AG04450 (cell line): ENCODE data around the gene LGMN. TPM values are rescaled to one million over a fixed set of nuclear protein-coding genes. Genes with fewer than 3 reads are reported as not detected.

Experiments used
- CTCF ChIA-PET: fragments of 300-600, 350-600 bp; formaldehyde crosslinking; extraction: SDS; loops from one replicate; lab custom pipeline; 2022; ENCODE audit warnings: antibody characterized with exemption, inconsistent platforms; lab: Charles Lee
- POLR2A ChIA-PET: fragments of 350-600 bp; formaldehyde crosslinking; extraction: SDS; loops from one replicate; lab custom pipeline; 2021; ENCODE audit warnings: antibody characterized with exemption, inconsistent platforms; lab: Yijun Ruan, JAX
- DNase-seq: peaks from one replicate; pipeline ENCODE4 v3.0.0-alpha.2; 2011; ENCODE audit warnings: low read depth, low spot score
- H3K27ac ChIP-seq: one replicate; pipeline ENCODE4 v1.5.1; 2012; ENCODE audit warnings: low read depth, low read length, control low read depth
- H3K27me3 ChIP-seq: one replicate; pipeline ENCODE4 v1.6.0; 2012; ENCODE audit warnings: low read length; ENCODE audit not compliant: control insufficient read depth, insufficient read depth
- H3K4me3 ChIP-seq: 2 replicates; pipeline ENCODE4 v1.5.1; 2011; ENCODE audit warnings: mild to moderate bottlenecking, low read depth, low read length, control low read depth
- H3K9me3 ChIP-seq: 2 replicates; pipeline ENCODE4 v1.5.1; 2012; ENCODE audit warnings: low read length; ENCODE audit not compliant: control insufficient read depth, insufficient read depth
- CTCF ChIP-seq: IDR thresholded peaks from 2 replicates; pipeline ENCODE4 v1.5.1; 2011; ENCODE audit warnings: low read depth, low read length, control low read depth, inconsistent platforms
- polyA plus RNA-seq: library from polyadenylated mRNA; depleted of rRNA; stranded (reverse); fragments of >200 nt; gene quantifications from 2 replicates; pipeline ENCODE4 v1.2.3, GENCODE V29; 2011

Gene LGMN
- polyA plus RNA-seq, 1 experiment = 21.8 TPM

- POLR2A ChIA-PET = interaction anchor here (0.6 to 1.1 kb wide), 2 partner anchors 11 to 46 kb away, joined by 3 read pairs; partner anchors contain the start of gene LGMN
- CTCF ChIA-PET = interaction anchor here (1.0 kb wide), 1 partner anchor 45 kb away, joined by 9 read pairs; no protein-coding TSS in a partner anchor
- no peak for TF ChIP-seq CTCF
- no peak overlapping the region for H3K4me3 ChIP-seq
- no peaks in the 10 kb centered on the region for H3K9me3 ChIP-seq
- H3K27ac ChIP-seq = no peak overlapping the region
- no peak for DNase-seq
- peaks cover 10% of the 10 kb centered on the region for H3K27me3 ChIP-seq
Measured at GRCh38 chr14:92759679-92760523, 11.5 kb upstream of the LGMN start.

GRCh38 chr14:92759300-92759678 lies 10.9 kb upstream of the LGMN start:
- Histone ChIP-seq H3K27me3 (peaks cover 10% of the 10 kb centered on the region), H3K27ac (no peak overlapping the region), H3K9me3 (no peaks in the 10 kb centered on the region), H3K4me3 (no peak overlapping the region)
- TF ChIP-seq CTCF = no peak
- CTCF ChIA-PET = interaction anchor here (1.0 kb wide), 1 partner anchor 44 kb away, joined by 9 read pairs; no protein-coding TSS in a partner anchor
- POLR2A ChIA-PET = interaction anchor here (0.6 to 1.1 kb wide), 2 partner anchors 11 to 46 kb away, joined by 3 read pairs; partner anchors contain the start of gene LGMN
- no peak for DNase-seq

GRCh38 chr14:92756446-92756845 lies 8.0 kb upstream of the LGMN start:
- DNase-seq = no peak
- Histone ChIP-seq H3K27me3 (peaks cover 20% of the 10 kb centered on the region), H3K27ac (no peak overlapping the region), H3K9me3 (no peaks in the 10 kb centered on the region), H3K4me3 (no peak overlapping the region)
- no peak for TF ChIP-seq CTCF
- POLR2A ChIA-PET = interaction anchor here (0.7 kb wide), 1 partner anchor 14 kb away, joined by 4 read pairs; no protein-coding TSS in a partner anchor
- CTCF ChIA-PET = no interaction called here

GRCh38 chr14:92755495-92755894 lies 7.1 kb upstream of the LGMN start:
- no peak for TF ChIP-seq CTCF
- ChIA-PET CTCF (no interaction called here), POLR2A (no interaction called here)
- DNase-seq = no peak
- no peaks in the 10 kb centered on the region for H3K9me3 ChIP-seq
- no peak overlapping the region for H3K27ac ChIP-seq
- H3K27me3 ChIP-seq = peaks cover 17% of the 10 kb centered on the region
- no peak overlapping the region for H3K4me3 ChIP-seq

GRCh38 chr14:92754966-92755365 lies 6.5 kb upstream of the LGMN start:
- Histone ChIP-seq H3K9me3 (no peaks in the 10 kb centered on the region; the same call in 1 of the 2 replicates), H3K27ac (no peak overlapping the region), H3K27me3 (peaks cover 15% of the 10 kb centered on the region), H3K4me3 (no peak overlapping the region)
- POLR2A ChIA-PET = no interaction called here
- TF ChIP-seq CTCF = no peak
- CTCF ChIA-PET = no interaction called here
- DNase-seq = no peak
